ENCODE data around the gene KRTAP3-2.
"Not testable (repeated sequence)": the region's sequence is repeated elsewhere in the genome, so short reads cannot be mapped to it uniquely, and the experiment has no call there.

KRTAP3-2 gene

DNA sequence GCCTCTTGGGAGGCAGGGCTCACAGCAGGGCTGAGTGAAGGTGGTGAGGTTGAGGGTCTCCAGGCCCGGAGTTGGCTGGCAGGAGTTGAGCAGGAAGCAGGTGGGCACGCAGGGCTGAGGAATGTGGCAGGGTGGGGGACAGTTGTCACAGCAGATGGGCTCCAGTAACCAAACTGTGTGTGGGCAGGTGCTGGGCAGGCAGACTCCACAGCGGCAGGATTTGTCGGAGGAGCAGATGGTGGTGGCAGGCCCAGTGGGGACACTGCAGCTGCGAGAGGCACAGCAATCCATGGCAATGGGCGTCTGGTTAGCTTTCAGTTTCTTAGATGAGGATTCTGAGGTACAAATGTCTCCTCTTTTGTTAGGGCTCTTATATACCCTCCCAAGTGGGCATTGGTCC, at the start of gene KRTAP3-2:
KRTAP3-2 (minus strand) TSS at position 344 of the 400 bp plus-strand sequence; CDS start at position 291, 53 bp downstream.
- not testable (repeated sequence) for DNase-seq

DNA sequence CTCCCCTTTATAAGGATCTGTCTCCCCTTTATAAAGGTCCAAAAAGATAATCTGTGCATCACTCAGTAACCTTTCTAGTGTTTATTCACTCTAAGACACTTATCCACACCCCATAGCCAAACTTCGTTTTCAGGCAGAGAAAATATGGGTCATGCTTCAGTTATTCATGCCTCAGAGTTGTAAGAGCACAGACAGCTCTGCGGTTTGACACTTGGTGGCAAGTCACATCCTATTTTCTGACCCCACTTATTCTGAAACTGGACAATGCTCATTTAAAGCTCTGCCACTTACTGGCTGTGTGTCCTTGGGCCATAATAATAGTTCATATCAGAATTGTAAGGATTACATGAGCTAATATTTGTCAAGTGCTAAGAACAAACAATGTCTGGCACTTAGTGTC, 49.4 kb upstream of the KRTAP3-2 start:
- no peak for DNase-seq

DNA sequence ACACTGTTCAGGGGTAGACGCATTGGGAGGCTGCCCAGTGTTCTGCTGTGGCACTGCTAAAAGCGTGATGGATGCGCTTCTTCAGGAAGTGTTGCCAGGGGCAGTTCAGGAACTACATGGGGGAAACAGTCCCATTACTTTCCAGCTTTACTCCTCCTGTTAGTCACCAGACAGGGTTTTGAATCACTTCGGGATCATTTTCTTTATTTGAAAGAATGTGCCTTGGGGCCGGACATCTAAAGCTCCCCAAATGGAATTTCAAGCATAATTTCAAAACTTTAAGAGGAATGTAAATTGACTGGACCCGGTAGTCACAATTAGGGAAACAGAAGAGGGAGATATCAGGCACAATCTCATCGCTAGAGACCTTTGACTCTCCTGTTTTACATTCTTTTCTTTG, 48.7 kb upstream of the KRTAP3-2 start:
- no peak for DNase-seq

DNA sequence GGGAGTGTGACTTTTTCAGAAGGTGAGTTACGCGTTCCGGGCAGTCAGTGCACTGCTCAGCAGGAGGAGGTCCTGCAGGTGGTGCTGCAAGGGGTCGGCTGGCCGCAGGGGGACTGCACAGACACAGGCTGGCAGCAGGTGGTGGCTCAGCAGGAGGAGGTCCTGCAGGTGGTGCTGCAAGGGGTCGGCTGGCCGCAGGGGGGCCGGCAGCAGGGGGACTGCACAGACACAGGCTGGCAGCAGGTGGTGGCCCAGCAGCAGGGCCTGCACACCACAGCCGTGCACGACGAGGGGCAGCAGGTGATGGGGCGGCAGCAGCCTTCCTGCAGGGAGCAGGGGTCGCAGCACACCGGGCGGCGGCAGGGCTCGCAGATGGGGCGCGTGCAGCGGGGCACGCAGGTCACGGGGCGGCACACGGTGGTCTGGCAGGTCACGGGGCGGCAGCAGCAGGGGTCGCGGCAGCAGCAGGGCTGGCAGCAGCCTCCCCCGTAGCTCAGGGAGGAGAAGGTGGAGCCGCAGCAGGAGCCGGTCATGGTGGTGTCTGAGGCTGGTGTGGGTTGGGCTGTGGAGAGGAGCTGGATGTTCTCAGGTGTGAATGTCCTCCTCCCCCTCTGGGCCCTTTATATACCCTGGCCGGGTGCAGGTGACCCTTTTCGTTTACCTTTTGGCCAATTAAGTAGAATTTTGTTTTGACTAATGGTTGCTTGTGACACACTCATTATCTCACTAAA, 47.2 kb upstream of the KRTAP3-2 start, which contains the start of gene KRTAP2-1:
KRTAP2-1 (minus strand) TSS at position 582 of the 731 bp plus-strand sequence; CDS start at position 533, 49 bp downstream.
- DNase-seq = not testable (repeated sequence)

DNA sequence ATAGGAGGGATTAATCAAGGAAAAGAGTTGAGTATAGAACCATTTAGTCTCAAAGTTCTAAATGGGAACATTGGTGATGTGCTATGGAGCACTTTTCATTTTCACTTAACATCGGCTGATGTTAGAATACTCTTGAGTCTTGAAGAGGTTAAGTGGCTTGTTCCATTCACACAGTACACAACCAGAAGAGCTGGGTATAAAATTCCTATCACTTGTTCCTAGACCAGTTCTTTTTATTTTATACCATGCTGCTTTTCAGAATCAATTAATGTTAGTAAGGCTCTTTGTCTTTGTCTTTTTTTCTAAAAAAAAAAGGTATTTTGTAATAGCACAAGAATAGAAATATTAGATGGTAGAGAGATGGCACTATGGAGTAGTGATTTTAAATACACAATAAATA, 43.2 kb upstream of the KRTAP3-2 start:
- DNase-seq = no peak

DNA sequence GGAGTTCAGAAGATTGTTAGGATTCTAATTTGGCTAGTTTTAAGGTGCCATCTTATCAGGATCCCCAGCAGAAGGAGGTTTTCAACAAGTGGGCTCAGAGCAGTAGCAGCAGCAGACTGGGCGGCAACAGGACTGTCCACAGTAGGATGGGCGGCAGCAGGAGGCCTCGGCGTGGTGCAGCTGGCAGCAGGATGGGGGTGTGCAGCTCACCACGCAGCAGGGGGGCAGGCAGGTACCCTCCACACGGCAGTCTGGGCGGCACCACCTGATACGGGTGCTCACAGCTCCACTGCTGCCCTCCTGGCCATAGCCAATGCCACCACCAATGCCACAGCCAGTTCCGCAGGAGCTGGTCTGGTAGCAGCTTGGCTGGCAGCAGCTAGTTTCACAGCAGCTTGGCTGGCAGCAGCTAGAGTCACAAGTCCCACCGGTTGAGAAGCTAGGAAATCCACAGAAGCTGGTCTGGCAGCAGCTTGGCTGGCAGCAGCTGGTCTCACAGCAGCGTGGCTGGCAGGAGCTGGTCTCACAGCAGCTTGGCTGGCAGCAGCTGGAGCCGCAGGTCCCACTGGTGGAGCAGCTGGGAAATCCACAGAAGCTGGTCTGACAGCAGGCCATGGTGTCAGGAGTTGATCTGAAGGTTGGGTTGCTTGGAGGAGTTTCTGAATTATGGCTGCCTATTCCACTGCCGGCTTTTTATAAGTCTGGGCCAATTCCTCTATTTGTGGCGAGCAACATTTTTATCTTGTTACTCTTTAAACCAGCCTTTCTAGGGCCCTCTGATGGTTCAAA, 41.3 kb upstream of the KRTAP3-2 start, which contains the start of gene KRTAP1-1:
KRTAP1-1 (minus strand) TSS at position 668 of the 789 bp plus-strand sequence; CDS start at position 615, 53 bp downstream.
- not testable (repeated sequence) for DNase-seq

DNA sequence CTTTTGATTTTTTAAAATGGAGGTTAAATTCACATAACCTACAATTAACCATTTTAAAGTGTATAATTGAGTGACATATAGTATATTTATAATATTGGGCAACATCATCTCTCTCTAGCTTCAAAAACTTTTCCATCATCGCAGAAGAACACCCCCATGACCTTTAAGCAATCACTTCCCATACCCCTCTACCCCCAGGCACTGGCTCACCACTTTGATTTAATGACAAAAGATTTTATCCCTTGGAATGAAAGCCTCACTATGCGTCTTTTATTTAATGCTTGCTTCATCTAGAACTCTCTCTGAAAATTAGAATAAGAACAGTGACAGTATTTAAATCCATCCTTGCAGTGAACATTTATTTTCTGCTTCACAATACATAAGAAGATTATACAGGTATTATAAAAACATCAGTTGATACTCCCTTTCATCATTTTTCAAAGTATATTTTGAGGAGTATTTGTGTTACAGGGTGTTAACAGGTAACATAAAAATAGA, 38.2 kb upstream of the KRTAP3-2 start:
- DNase-seq = no peak

DNA sequence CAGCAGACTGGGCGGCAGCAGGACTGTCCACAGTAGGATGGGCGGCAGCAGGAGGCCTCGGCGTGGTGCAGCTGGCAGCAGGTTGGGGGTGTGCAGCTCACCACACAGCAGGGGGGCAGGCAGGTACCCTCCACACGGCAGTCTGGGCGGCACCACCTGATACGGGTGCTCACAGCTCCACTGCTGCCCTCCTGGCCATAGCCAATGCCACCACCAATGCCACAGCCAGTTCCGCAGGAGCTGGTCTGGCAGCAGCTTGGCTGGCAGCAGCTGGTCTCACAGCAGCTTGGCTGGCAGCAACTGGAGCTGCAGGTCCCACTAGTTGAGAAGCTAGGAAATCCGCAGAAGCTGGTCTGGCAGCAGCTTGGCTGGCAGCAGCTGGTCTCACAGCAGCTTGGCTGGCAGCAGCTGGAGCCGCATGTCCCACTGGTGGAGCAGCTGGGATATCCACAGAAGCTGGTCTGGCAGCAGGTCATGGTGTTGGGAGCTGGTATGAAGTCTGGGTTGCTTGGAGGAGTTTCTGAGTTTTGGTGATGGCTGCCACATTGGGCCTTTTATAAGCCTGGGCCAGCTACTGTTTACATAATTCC, 34.7 kb upstream of the KRTAP3-2 start, which contains the start of gene KRTAP1-3:
KRTAP1-3 (minus strand) TSS at position 529 of the 590 bp plus-strand sequence; CDS start at position 476, 53 bp downstream.
- not testable (repeated sequence) for DNase-seq

DNA sequence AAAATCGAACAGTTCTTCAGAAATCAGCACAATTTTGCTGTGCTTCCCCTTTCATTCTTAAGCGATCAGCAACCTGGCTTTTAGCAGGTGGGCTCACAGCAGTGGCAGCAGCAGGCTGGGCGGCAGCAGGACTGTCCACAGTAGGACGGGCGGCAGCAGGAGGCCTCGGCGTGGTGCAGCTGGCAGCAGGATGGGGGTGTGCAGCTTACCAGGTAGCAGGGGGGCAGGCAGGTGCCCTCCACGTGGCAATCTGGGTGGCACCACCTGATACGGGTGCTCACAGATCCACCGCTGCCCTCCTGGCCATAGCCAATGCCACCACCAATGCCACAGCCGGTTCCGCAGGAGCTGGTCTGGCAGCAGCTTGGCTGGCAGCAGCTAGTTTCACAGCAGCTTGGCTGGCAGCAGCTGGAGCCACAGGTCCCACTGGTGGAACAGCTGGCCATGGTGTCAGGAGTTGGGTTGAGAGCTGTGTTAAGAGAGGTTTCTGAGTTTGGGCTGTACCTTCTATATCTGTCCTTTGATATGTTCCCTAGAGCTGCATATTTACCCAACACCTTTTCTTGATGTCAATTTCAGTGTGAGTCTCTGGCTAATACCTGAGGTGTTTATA, 30.0 kb upstream of the KRTAP3-2 start, which contains the start of gene KRTAP1-4:
KRTAP1-4 (minus strand) TSS at position 563 of the 613 bp plus-strand sequence; CDS start at position 446, 117 bp downstream.
- no peak for DNase-seq

DNA sequence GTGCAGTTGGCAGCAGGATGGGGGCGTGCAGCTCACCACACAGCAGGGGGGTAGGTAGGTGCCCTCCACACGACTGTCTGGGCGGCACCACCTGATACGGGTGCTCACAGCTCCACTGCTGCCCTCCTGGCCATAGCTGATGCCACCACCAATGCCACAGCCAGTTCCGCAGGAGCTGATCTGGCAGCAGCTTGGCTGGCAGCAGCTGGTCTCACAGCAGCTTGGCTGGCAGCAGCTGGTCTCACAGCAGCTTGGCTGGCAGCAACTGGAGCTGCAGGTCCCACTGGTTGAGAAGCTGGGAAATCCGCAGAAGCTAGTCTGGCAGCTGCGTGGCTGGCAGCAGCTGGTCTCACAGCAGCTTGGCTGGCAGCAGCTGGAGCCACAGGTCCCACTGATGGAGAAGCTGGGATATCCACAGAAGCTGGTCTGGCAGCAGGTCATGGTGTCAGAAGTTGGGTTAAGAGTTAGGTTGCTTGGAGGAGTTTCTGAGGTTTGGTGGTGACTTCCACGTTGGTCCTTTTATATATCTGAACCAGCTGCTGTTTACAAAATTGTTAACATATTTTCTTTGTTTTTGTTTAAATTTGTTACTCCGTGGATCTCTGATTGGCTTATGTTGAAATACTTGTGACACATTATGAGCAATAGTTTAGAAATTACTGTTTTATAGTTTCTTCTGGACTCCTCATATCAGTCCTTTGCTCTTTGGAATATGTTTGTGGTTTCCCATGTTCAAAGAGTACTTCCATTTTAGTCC, 27.2 kb upstream of the KRTAP3-2 start, which contains the start of gene KRTAP1-5:
KRTAP1-5 (minus strand) TSS at position 494 of the 757 bp plus-strand sequence; CDS start at position 441, 53 bp downstream.
- DNase-seq = no peak

DNA sequence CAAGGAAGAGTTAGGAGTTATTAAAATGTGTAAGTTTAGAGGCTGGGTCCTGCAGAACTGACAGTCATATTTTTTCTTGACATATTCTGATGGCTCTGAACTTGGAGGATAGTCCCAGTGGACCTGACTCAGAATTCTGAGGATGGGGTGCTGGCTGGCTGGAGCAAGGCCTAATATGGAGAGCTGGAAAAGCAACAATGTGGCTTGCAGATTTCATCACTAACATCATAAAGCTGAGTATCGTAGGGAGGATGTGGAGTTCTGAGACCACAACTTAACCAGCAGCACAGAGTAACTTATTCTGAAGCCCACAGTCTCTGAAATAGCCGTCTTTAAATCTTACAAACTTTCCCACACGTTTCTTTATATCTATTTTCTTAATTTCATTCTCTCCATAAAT, 25.0 kb upstream of the KRTAP3-2 start:
- no peak for DNase-seq

DNA sequence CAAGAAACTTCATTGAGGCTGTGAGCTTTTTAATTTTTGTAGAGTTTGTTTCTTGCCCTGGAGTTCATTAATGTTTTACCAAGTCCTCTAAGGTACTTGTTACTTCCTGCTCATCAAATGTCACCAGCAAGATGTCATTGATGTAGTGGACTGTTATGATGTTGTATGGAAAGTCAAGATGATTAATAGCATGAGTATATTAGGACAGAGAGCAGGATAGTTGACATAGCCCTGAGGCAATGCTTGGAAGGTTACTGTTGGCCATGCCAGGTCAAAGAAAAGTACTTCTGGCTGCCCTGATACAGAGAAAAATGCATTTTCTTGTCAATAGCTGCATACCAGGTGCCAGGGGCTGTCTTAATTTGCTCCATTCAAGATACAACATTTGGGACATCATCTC, 20.6 kb upstream of the KRTAP3-2 start:
- no peak for DNase-seq

DNA sequence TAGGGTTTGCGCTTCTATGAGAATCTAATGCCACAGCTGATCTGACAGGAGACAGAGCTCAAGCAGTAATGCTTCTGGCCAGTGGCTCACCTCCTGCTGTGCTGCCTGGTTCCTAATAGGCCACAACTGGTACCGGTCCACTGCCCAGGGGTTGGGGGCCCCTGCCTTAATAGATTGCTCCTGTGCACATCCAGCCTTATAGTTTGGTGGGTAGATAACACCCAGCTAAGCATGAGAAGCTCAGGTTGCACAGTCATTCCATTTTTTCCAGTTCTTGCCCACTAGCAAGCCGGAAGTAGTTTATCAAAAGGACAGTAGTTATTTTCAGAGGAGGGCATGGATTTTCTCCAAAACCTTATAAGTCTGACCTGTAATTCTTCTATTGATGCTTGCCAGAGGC, 19.7 kb upstream of the KRTAP3-2 start:
- no peak for DNase-seq

DNA sequence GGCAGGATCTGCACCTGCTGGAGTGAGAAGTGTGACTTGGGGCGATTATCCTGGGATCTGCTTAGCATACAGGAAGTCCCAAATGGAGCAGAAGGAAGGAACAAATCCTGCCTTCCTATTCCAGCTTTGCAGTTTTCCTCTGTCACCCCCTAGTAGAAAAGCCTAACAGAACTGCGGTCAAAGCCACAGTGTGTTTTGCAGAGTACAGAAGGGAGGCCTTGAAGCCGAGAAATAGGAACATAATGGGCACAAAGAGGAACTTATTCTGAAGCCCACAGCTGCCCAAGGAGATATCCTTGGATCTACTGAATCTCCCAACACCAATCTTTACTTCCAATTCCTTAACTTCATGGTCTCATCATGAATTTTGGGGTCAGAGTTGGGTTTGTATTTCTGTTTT, 18.8 kb upstream of the KRTAP3-2 start:
- DNase-seq = no peak

DNA sequence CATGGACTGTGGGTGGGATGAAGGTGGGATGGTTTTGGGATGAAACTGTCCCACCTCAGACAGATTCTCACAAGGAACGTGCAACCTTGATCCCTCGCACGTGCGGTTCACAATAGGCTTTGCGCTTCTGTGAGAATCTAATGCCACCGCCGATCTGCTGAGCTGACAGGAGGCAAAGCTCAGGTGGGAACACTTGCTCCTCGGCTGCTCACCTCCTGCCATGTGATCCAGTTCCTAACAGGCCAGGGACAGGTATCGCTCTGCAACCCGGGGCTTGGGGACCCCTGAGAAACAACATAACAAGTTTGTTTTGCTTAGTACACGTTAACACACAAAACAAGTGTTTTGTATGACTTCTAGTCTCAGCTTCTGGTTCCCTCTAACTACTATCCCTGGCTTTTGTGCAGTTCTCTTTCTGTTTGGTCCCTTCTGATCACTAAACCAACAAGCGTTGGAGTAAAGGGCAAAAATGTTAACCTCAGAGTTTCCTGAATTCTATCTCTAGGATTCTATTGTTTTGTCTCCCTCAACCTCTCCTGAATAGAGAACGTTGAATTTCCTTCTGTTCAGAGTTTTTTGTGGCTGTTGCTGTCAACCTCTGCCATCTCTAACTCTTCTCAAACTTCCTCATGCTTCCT, 17.0 kb upstream of the KRTAP3-2 start:
- no peak for DNase-seq

DNA sequence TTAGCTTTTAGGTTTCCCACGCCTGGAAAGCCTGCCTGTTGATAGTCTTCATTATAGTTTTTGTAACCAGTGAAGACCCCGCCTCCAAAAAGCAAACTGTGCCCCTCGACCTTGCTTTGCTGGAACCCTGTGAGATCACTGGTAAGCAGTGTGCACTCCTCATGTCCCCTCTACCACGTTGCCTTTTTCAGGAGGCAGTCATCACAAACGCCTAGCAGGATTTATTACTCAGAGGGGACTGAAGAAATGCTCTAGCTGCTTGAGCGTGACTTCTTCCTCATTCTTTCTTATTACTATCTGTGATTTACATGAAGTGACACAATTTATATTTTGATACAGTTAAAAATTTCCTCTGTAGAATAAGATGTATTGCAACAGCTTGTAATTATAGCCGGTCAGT, 15.7 kb upstream of the KRTAP3-2 start:
- no peak for DNase-seq

DNA sequence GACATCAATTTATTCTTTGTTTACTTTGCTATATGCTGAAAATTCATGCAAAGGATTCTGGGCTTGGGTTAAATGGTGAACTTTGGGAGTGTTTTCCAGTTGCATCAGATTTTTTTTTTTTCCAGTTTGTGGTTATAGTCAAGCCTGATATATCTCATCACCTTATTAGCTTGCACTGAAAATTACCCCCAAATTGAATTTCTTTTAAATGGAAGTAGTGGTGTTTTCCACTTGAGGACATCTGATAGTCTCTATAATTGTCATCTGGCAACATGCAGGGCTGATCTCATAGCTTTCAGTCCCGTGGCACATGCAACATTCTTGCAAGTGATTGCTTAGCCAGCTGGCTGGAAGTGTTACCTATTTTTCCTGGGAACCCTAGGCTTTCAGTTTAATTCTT, 13.9 kb upstream of the KRTAP3-2 start:
- no peak for DNase-seq

DNA sequence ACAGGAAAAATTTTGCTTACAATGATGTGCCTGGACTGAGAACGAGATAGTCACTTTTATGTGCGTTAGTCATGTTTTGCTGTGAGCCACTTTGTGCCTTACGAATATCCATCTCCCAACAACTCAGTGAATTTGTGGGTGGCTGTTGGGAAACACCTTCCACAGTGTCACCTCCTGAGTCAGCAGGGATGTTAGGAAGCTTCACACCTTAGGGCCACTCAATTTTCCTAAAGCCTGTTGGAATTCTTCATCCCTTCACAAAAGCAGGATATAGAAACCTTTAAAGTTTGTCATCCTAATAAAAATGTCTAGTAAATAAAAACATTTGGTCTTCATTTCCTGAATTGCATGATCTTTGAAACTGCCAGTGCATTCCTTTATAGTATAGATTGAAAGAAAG, 13.5 kb upstream of the KRTAP3-2 start:
- DNase-seq = no peak

DNA sequence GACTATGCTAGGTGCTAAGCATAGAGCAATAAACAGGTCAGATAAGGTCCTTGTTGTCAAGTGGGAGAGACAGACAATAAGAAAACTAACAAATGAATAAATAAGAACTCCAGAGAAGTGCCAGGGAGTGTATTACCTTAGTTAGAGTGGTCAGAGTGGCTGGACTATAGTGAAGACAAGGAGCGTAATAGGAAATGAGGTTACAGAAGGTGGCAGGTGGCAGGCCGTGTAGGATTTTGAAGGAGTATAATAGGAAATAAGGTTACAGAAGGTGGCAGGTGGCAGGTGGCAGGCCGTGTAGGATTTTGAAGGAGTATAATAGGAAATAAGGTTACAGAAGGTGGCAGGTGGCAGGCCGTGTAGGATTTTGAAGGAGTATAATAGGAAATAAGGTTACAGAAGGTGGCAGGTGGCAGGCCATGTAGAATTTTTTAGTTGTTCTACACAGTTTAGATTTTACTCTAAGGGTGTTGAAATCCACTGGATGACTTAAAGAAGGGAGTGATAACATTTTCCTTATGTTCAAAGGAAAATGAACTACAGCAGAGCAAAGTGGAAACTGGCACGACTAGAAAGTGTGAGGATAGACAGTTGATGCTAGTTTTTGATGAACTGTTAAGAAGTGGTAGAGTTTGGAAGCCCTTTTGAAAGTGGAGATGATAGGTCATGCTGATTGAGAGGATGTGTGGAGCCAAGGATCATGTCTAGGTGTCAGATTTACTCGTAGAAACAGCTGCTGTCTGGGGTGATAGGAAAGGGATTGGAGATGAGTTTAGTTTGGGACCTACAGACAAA, 12.8 kb upstream of the KRTAP3-2 start:
- no peak for DNase-seq

DNA sequence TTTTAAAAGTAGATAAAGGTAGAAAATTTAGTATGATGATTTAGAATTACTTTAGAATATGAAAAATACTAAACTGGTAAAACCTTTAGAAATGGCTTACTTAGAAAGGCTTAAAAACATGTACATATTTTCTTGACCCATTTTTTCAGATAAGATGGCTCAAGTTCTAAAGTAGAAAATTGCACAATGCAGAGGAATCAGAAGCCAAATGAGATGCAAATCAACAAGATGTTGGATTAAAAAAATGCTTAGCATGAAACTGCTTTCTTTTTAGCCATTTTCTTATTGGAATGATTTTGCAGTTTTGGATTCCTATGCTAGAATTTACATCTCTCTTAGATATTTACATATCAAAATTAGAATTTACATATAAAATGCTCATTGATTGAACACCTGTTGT, 10.7 kb upstream of the KRTAP3-2 start:
- no peak for DNase-seq
